DMS153 treated with DMSO at 0.1 percent for 48 hours (cell line): Measurements from ENCODE around the gene DLGAP3.

Source experiments
- DNase-seq: peaks from one replicate; lab custom pipeline; 2025; ENCODE audit not compliant: unreplicated experiment; lab: John Stamatoyannopoulos, UW

DLGAP3 gene

DNA sequence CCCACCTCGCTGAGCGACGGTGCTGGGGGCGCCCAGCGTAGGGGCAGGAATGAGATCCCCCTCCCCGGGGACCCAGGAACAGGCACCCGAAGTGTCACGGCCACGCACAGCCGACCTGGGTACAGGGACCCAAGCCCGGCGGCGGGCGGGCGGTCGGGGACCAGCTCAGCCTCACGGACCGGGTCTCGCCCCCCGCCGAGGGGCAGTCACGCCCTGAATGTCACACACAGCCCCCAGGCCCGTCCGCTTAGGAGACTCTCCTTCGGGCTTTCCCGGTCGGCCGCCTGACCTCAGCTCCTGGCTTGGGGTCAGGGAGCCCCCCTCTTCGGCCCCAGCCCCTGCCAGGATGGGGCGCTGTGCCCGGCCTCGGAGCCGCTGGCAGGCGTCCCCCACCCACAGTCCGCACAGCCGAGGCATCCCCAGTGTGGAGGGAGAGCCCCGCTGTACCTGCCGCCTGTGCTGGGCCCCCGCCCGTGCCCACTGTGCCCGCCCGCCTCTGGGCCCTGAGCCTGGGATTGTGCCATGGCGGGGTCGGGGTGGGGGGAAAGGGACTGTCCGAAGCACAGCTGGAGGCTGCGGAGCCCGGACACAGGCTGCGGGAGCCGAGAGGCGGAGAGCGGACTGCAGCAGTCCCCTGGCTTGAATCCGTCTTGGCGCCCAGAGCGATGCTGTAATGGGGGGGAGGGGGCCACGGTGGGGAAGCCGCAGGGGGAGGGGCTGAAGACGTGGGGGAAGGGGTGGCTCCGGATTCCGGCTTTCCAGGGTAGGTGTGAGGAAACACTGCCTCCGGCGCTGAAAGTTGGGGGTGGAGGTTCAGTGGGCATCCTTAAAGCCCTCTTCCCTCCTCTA, 627 bp upstream of the DLGAP3 start:
- no peak for DNase-seq

DNA sequence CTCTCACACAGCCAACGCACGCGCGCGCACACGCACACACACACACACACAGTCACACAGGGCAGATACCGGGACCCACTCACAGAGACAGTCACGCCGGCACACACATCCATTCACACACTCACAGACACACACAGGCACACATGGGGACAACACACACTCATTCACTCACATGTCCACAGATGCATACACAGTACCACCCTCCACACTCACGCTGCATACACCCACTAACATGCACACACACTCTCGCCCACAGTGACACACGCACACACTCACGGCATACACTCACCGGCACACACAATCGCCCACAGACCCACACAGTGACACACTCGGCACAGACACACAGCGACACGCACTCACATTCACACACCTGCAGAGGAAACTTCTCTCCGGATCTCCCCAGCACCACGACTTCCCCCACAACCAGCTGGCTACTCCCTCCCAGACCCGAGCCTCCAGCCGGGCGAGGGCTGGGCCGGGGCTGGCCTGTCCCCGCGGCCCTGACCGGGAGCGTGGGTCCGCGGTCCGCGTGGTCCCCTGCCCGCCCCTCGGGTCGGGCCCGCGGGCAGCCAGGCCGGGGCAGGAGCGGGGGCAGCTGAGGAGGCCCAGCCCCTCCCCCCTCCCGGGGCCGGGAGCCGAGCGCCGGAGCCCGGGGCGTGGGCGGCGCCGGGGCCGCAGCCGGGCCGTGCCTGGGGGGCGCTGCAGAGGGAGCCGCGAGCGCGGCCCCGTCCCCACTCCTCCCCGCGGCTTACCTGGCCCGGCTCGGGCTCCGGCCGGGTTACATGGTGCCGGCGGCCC, 552 bp downstream of the DLGAP3 start:
- DNase-seq, result no peak

GRCh38 chr1:34928066-34928696, 1.3 kb downstream of the DLGAP3 start:
- no peak for DNase-seq

DNA sequence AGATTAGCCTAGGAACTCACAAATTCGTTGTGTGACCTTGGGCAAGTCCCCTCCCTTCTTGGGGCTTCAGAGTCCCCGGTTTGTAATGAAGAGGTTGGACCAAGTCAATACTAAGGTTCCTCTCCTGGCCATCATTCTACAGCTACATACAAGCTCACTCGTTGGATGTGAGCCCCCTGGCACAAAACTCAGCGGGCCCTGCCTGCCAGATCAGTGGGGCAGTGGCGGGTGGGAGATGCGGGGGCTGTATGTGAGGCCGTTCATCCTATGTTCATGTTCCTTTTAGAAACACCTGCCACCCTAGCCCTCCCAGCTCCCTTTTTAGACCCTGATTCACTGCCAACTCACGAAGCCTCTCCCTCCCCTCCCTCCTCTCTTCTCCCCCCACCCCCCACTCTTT, 2.1 kb downstream of the DLGAP3 start:
- DNase-seq, result no peak

DNA sequence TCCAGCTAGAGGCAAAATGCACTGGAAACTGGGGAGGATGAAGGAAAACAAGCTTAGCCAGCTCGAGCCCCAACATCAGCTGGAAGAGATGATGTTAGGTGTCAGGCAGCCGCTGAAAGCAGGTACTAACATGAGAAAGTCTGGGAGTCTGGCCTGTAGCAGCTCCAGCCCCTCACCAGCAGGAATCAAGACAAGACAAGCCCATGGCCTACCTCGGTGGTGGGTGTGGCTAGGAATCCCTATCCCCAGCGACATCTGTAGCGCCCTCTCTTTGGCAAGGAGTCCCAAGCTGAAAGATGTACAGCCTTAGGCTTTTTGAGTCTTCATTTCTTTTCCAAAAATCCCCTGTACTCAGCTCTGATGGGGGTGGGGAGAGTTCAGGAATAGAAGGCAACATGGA, 2.6 kb downstream of the DLGAP3 start:
- no peak for DNase-seq

GRCh38 chr1:34926156-34926555, 3.3 kb downstream of the DLGAP3 start:
- DNase-seq, result no peak

GRCh38 chr1:34925730-34926129, 3.7 kb downstream of the DLGAP3 start:
- no peak for DNase-seq

GRCh38 chr1:34924759-34925555, 4.5 kb downstream of the DLGAP3 start:
- DNase-seq, result no peak

GRCh38 chr1:34923490-34923889, 6.0 kb downstream of the DLGAP3 start:
- no peak for DNase-seq

DNA sequence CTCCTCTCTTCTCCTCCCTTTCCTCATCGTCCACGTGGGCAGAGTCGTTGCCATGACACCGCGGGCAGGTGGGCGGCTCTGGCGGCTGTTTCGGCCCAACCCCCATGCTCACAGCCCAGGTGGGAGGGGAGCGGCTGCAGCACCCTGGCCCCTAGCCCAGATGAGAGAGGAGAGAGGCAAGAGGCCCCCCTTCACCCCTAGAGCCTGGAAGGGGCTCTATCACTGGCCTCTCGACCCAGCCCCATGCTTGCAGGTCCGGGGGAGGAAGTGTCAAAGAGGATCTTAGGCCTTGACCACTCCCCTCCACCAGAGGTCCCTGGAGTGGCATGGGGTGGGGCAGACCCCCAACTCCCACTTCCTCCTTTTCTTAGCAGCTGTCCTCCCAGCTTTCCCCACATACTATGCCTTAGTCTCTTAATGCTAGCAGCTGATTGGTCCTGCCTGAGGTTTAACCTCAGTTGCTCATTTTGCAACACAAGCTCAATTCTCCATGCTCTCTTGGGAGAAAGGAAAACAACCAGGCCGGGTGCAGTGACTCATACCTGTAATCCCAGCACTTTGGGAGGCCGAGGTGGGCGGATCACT, 10.4 kb downstream of the DLGAP3 start:
- DNase-seq, result no peak

DNA sequence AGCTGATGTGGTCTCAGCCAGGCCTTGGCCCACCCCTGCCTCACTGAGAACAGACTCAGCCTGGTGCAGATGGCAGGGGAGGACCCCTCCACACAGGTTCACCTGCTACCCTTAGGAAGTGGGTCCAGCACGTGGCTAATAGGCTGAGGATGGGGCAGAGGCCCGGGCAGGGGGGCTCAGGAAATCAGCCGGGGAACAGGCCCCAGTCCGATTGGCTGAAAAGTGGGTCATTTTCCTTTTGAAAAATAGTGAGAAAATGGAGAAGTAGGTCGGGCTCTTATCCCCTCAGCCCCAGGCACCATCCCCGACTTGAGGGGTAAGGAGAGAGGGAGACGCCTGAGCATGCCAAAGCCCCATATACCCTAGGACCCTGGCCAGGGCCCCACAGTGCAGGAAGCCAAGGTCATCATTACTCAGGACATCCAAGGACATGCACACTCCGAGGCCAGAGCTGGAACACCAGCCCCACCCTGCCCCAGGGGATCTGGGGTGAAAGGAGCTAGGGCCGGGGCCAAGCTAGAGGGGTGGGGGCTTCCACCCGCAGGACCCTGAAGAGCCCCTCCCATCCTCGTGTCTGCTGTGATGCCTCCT, 11.0 kb downstream of the DLGAP3 start:
- no peak for DNase-seq

- DNase-seq, result no peak
These were observed 12.4 kb downstream of the DLGAP3 start for GRCh38 chr1:34917017-34917416.

DNA sequence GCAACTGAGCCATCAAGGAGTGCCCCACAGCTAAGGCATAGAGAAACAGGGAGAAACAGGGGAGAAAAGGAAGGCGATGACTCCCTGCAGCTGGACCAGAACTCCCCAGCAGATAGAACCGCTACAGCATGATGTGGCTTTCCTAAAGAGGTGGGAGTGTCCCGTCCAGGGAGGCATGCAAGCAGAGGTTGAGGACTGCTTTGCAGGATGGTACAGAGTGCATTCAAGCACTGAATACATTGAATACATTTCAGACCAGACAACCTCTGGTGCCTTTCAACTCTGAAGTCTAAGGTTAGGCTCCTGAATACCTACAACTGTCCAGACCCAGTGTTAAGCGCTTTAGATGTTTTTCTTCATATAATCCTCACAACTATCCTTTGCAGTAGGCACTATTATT, 13.3 kb downstream of the DLGAP3 start:
- DNase-seq, result no peak

- DNase-seq, result no peak
These were observed 13.9 kb downstream of the DLGAP3 start for GRCh38 chr1:34915521-34915920.

- DNase-seq, result no peak
These were observed 14.5 kb downstream of the DLGAP3 start for GRCh38 chr1:34914958-34915357.

GRCh38 chr1:34911465-34911864, 18.0 kb downstream of the DLGAP3 start:
- no peak for DNase-seq

GRCh38 chr1:34910425-34910824, 19.0 kb downstream of the DLGAP3 start:
- DNase-seq, result no peak

DNA sequence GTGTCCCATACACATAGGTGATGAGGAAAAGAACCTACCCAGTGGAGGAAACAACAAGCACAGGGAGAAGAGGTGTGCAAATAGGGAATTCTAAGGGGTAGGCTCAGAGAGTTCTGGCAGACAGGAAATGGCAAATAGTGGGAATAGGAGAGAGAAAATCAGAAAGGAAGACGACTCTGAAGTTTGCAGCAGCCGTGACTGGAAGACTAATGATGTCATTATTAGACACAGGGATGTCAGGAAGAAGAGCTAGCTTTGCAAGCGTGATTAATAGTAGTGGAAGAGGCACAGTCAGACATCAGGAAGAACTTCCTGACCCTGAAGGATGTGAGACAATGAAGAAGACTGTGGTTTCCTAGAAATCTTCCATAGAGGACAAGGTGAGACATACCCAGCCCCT, 21.1 kb downstream of the DLGAP3 start:
- DNase-seq, result no peak

GRCh38 chr1:34907487-34908090, 21.9 kb downstream of the DLGAP3 start:
- DNase-seq, result no peak

- no peak for DNase-seq
These were observed 22.7 kb downstream of the DLGAP3 start for GRCh38 chr1:34906756-34907155.
